GM12874 (cell line): Measurements from ENCODE around the gene ANKFN1.

ENCODE experiments used
- TF ChIP-seq, protein P1 (sequence below): IDR thresholded peaks from 2 replicates; pipeline ENCODE4 v1.5.1; 2011; ENCODE audit warnings: low read depth, mild to moderate bottlenecking, control low read depth, low read length, moderate library complexity; ENCODE audit not compliant: insufficient read depth

Gene ANKFN1

DNA sequence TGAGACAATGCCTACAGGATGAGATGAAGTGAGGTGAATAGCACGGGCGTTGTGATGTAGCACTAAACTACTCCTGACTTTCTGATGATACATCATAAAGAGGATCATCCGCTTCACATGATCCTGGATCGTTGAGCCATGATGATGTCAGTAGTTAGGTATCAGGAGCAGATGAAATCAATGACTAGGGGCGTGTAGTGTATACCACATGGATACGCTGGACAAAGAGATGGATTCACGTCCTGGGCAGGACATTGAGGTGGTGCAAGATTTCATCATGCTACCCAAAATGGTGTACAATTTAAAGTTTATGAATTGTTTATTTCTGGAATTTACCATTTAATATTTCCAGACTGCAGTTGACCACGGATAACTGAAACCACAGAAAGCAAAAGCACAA lies 156.6 kb downstream of the ANKFN1 start:
- TF ChIP-seq, protein P1, sequence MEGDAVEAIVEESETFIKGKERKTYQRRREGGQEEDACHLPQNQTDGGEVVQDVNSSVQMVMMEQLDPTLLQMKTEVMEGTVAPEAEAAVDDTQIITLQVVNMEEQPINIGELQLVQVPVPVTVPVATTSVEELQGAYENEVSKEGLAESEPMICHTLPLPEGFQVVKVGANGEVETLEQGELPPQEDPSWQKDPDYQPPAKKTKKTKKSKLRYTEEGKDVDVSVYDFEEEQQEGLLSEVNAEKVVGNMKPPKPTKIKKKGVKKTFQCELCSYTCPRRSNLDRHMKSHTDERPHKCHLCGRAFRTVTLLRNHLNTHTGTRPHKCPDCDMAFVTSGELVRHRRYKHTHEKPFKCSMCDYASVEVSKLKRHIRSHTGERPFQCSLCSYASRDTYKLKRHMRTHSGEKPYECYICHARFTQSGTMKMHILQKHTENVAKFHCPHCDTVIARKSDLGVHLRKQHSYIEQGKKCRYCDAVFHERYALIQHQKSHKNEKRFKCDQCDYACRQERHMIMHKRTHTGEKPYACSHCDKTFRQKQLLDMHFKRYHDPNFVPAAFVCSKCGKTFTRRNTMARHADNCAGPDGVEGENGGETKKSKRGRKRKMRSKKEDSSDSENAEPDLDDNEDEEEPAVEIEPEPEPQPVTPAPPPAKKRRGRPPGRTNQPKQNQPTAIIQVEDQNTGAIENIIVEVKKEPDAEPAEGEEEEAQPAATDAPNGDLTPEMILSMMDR, result no peak

DNA sequence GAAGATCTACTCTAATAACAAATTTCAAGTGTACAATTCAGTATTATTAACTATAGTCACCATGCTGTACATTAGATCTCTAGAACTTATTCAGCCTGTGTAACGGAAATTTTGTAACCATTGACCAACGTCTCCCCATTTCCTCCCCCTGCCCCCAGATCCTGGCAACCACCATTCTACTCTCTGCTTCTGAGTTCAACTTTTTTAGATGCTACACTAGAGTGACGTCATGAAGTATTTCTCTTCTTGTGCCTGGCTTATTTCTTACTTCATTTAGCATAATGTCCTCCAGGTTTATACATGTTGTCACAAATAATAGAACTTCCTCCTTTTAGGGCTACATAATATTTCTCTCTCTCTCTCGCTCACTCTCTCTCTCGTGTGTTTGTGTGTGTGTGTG lies 157.5 kb downstream of the ANKFN1 start:
- TF ChIP-seq, protein P1, result no peak

DNA sequence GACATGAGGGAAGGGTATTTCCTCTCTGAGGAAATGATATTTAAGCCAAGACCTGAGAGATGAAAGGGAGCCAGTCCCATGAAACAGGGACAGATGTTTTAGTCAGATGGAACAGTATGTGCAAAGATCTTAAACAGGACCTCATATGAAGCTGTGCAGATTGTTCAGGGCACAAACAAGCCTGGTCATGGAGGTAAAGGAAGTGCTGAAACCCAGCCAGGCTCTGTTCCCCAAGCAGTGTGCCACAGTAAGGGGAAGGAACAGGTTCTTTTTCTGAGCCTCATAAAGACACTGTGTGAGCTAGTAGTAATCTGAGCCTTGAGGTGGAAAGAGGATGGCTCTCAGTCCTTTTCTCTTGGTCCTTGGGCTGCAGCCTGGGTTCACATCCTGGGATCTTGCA lies 159.9 kb downstream of the ANKFN1 start:
- TF ChIP-seq, protein P1, result no peak

DNA sequence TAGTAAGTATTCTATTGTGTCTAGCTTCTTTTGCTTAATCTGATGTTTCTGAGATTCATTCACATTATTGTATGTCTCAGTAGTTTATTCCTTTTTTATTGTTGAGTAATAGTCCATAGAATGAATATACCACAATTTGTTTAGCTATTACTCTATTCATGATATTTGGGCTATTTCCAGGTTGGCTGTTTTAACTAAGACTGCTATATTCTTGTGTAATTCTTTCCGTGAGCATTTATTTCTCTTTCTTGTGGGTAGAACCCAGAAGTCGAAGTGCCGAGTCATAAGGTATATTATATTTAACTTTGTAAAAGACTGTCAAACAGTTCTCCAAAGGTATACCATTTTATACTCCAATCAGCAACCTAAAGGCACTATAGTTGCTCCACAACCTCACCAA lies 160.8 kb downstream of the ANKFN1 start:
- TF ChIP-seq, protein P1, result no peak

DNA sequence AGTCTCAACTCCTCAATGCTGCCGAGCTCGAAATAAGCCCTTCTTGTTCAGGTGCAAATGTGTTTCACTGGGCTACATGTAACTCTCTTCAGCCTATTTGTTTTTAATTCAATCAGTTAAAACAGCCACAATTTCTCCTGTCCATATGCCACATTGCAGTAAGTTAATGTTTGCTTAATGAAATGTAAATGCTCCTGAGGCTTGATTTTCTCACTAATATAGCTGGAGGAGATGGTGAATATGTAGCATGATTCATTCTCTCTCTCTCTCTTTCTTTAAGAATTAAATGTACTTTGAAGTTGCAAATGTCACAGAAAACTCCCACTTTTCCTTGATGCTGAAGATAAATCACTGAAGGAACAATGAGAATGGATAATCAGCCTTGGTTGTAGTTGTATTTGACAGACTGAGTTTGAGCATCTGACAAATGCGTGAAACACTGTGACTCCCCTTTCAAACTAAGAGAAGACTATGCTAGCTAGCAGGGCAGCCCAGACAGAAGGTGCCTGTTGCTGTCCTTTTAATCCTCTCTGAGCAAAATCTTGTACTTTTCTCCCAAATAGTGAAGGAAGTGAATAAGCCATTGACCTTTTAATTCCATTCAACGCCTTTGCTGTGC lies 161.8 kb downstream of the ANKFN1 start:
- TF ChIP-seq, protein P1, result no peak

DNA sequence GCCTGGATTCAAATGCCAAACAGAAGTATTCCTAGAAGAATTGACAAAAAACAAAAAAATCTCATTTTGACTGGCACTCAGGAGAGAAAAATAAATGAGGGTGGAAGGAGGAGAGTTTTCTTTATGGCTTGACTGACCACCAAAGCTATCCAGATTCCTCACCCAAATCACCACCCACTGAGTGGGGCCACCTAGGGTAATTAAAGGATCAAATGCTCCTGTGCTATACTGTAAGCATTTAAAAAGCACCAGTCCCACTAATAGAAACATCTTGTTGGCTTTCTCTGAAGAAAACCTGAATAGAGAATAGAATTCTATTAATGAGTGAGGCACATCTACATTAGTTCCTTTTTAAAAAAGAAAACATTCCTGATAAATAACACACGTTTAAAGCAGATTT lies 163.3 kb downstream of the ANKFN1 start:
- TF ChIP-seq, protein P1, result no peak

DNA sequence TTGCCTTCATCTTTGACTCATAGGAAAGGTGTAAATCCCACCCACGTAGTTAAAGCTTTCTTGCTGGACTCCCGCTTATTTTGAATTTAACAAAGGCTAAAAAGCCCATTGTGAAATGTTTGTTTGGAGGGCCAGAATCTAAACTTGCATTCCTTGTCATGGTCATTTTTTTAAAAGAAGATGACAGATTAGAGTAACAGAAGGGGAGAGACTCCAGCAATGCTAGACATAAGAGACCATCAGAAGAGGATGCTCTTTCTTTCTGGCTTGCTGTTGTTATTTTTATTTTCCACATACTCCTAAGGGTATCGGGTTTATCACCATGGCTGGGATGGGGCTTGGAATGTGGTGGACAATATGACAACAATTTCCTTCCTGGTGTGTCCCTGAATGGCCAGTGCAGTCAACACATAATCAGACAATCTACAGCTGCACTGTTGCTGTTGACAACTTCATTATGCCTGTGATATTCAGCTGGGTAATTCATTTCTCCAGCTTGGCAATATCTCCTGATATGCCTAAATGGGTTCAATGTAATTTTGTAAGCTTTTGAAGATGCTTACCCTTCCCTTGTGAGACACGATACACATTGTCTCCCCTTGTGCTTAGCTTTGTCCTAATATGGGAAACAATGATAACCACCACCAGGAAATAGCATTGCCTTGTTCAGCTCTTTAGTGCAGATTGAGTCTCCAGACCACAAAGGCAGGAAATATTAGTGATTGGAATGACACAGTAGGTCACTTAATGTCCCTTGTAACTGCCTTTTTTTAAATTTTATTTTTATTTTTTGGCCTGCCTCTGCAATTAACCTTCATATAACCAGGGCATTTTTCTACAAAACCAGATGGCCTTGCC lies 164.3 kb downstream of the ANKFN1 start:
- TF ChIP-seq, protein P1, result no peak
